DND-41 (cell line): ENCODE data around the gene DGKQ.
"Not testable (repeated sequence)": the region's sequence is repeated elsewhere in the genome, so short reads cannot be mapped to it uniquely, and the experiment has no call there.

Experiments used
- ATAC-seq: fragments of 200-7000 bp; cut with Tn5 transposase; 3 replicates; pipeline ENCODE4 v1.9.1; 2021; ENCODE audit warnings: low read depth; ENCODE audit not compliant: insufficient read depth
- DNase-seq: peaks from one replicate; pipeline ENCODE4 v3.0.0-alpha.2; 2020
- H2AFZ ChIP-seq: 2 replicates; pipeline ENCODE4 v1.6.0; 2012; ENCODE audit warnings: low read depth, low read length
- H3K27ac ChIP-seq: 2 replicates; pipeline ENCODE4 v1.5.1; 2012; ENCODE audit warnings: low read length, inconsistent platforms
- H3K27me3 ChIP-seq: fragments of 200-600 bp; sonication (generic); 2 replicates; pipeline ENCODE4 v1.6.0; 2012; ENCODE audit warnings: low read length, mild to moderate bottlenecking, inconsistent platforms; ENCODE audit not compliant: insufficient read depth, poor library complexity
- H3K36me3 ChIP-seq: 2 replicates; pipeline ENCODE4 v1.5.1; 2012; ENCODE audit warnings: low read length, inconsistent platforms; ENCODE audit not compliant: insufficient read depth
- H3K4me1 ChIP-seq: 2 replicates; pipeline ENCODE4 v1.5.1; 2012; ENCODE audit warnings: mild to moderate bottlenecking, low read length; ENCODE audit not compliant: insufficient read depth
- H3K4me2 ChIP-seq: 2 replicates; pipeline ENCODE4 v1.6.0; 2012; ENCODE audit warnings: mild to moderate bottlenecking, moderate library complexity, low read length, inconsistent platforms; ENCODE audit not compliant: insufficient read depth
- H3K4me3 ChIP-seq, 2 experiments: fragments of 200-600 bp in 1 of 2; shearing (Covaris generic) in 1 of 2; 2 replicates each; pipeline ENCODE4 v1.5.1; 2012 to 2016; ENCODE audit warnings: inconsistent platforms in 2 of 2, low read length in 2 of 2, mild to moderate bottlenecking in 2 of 2, low read depth in 1 of 2, moderate library complexity in 1 of 2
- H3K79me2 ChIP-seq: 2 replicates; pipeline ENCODE4 v1.6.0; 2012; ENCODE audit warnings: low read length, inconsistent platforms; ENCODE audit not compliant: insufficient read depth
- H3K9ac ChIP-seq: 2 replicates; pipeline ENCODE4 v1.6.0; 2012; ENCODE audit warnings: low read depth, mild to moderate bottlenecking, inconsistent platforms, low read length, moderate library complexity
- H3K9me3 ChIP-seq: 2 replicates; pipeline ENCODE4 v1.5.1; 2012; ENCODE audit warnings: low read length, moderate library complexity, mild to moderate bottlenecking, inconsistent platforms; ENCODE audit not compliant: insufficient read depth, severe bottlenecking
- H4K20me1 ChIP-seq: 2 replicates; pipeline ENCODE4 v1.6.0; 2012; ENCODE audit warnings: low read length; ENCODE audit not compliant: insufficient read depth
- EZH2 ChIP-seq: IDR thresholded peaks from 3 replicates; pipeline ENCODE4 v1.6.1; 2012; ENCODE audit warnings: borderline replicate concordance, low read depth, mild to moderate bottlenecking, moderate library complexity, low read length, inconsistent platforms; ENCODE audit not compliant: severe bottlenecking
- TF ChIP-seq, protein P1 (sequence below): IDR thresholded peaks from 2 replicates; pipeline ENCODE4 v1.5.1; 2012; ENCODE audit warnings: borderline replicate concordance, low read length, moderate library complexity, mild to moderate bottlenecking; ENCODE audit not compliant: poor library complexity, severe bottlenecking; ENCODE audit errors: extremely low read depth

The DGKQ gene

GRCh38 chr4:982291-982690, 8.9 kb upstream of the DGKQ start:
- H3K9ac ChIP-seq, result no peak overlapping the region
- H2AFZ ChIP-seq, result no peak overlapping the region
- H3K4me1 ChIP-seq, result peaks cover 19% of the 10 kb centered on the region
- no peaks in the 10 kb centered on the region for H3K9me3 ChIP-seq
- no peak overlapping the region for H3K4me2 ChIP-seq
- no peaks in the 10 kb centered on the region for H3K36me3 ChIP-seq
- H4K20me1 ChIP-seq, result no peaks in the 10 kb centered on the region
- no peak for TF ChIP-seq EZH2
- TF ChIP-seq, protein P1, sequence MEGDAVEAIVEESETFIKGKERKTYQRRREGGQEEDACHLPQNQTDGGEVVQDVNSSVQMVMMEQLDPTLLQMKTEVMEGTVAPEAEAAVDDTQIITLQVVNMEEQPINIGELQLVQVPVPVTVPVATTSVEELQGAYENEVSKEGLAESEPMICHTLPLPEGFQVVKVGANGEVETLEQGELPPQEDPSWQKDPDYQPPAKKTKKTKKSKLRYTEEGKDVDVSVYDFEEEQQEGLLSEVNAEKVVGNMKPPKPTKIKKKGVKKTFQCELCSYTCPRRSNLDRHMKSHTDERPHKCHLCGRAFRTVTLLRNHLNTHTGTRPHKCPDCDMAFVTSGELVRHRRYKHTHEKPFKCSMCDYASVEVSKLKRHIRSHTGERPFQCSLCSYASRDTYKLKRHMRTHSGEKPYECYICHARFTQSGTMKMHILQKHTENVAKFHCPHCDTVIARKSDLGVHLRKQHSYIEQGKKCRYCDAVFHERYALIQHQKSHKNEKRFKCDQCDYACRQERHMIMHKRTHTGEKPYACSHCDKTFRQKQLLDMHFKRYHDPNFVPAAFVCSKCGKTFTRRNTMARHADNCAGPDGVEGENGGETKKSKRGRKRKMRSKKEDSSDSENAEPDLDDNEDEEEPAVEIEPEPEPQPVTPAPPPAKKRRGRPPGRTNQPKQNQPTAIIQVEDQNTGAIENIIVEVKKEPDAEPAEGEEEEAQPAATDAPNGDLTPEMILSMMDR, result no peak
- DNase-seq (no peak), ATAC-seq (no peak)
- H3K27ac ChIP-seq, result no peak overlapping the region
- no peaks in the 10 kb centered on the region for H3K27me3 ChIP-seq
- peaks cover 14% of the 10 kb centered on the region for H3K79me2 ChIP-seq
- no peak overlapping the region for H3K4me3 ChIP-seq

GRCh38 chr4:978957-979701, 5.8 kb upstream of the DGKQ start:
- no peak for DNase-seq
- Histone ChIP-seq H3K27me3 (no peaks in the 10 kb centered on the region), H3K79me2 (no peaks in the 10 kb centered on the region), H2AFZ (no peak overlapping the region), H4K20me1 (no peaks in the 10 kb centered on the region), H3K4me3 (no peak overlapping the region), H3K9me3 (peaks cover 4% of the 10 kb centered on the region), H3K36me3 (no peaks in the 10 kb centered on the region), H3K4me2 (no peak overlapping the region), H3K27ac (no peak overlapping the region), H3K4me1 (no peaks in the 10 kb centered on the region), H3K9ac (no peak overlapping the region)
- TF ChIP-seq EZH2, result no peak
- TF ChIP-seq, protein P1, result no peak
- no peak for ATAC-seq

DNA sequence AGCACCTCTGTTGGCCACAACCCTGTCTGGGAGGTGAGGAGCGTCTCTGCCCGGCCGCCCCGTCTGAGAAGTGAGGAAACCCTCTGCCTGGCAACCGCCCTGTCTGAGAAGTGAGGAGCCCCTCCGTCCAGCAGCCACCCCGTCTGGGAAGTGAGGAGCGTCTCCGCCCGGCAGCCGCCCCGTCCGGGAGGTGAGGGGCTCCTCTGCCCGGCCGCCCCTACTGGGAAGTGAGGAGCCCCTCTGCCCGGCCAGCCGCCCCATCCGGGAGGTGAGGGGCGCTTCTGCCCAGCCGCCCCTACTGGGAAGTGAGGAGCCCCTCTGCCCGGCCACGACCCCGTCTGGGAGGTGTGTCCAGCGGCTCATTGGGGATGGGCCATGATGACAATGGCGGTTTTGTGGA, 2.6 kb upstream of the DGKQ start:
- not testable (repeated sequence) for ATAC-seq, DNase-seq

GRCh38 chr4:974668-975067, 1.3 kb upstream of the DGKQ start:
- ATAC-seq, result no peak
- Histone ChIP-seq H3K79me2 (peaks cover 22% of the 10 kb centered on the region), H3K27me3 (no peaks in the 10 kb centered on the region), H3K36me3 (0 out of 2 replicates have a peak, but pooled peaks cover 3% of the 10 kb centered on the region), H2AFZ (no peak overlapping the region), H3K9ac (no peak overlapping the region), H3K4me3 (no peak overlapping the region), H3K9me3 (peaks cover 7% of the 10 kb centered on the region), H3K4me2 (no peak overlapping the region), H3K27ac (no peak overlapping the region), H4K20me1 (peaks cover 31% of the 10 kb centered on the region), H3K4me1 (peaks cover 19% of the 10 kb centered on the region)
- DNase-seq, result no peak
- TF ChIP-seq, protein P1, result no peak
- no peak for TF ChIP-seq EZH2

More for the DNA sequence above, 2.6 kb upstream of the DGKQ start:
- not testable (repeated sequence) for H3K9me3 ChIP-seq, H3K4me2 ChIP-seq, H3K27me3 ChIP-seq, H3K36me3 ChIP-seq, H3K27ac ChIP-seq, H2AFZ ChIP-seq, H3K9ac ChIP-seq, H3K4me3 ChIP-seq
- H3K4me1 ChIP-seq, result peaks cover 19% of the 10 kb centered on the region
- peaks cover 19% of the 10 kb centered on the region for H4K20me1 ChIP-seq
- peaks cover 15% of the 10 kb centered on the region for H3K79me2 ChIP-seq
